Heart left ventricle (tissue), 16 donors: Measurements from ENCODE around the gene LMBR1. TPM values are rescaled to one million over a fixed set of nuclear protein-coding genes. Genes with fewer than 3 reads are reported as not detected.

Experiments
- ATAC-seq, 4 donors: fragments of 200-7000 bp; cut with Tn5 transposase; one replicate each; pipeline ENCODE4 v1.9.1; 2020 to 2022; ENCODE audit warnings: moderate library complexity in 4 of 4, mild to moderate bottlenecking in 3 of 4, moderate number of reproducible peaks in 1 of 4
- DNase-seq, 5 donors: peaks; one replicate each; pipeline ENCODE4 v3.0.0-alpha.2; 2020
- H3K27ac ChIP-seq, 12 donors: fragments of 200-600 bp; sonication (generic) in 4 of 12; one replicate each; pipeline versions ENCODE4 v1.5.0 to v1.8.0; 2016 to 2022; ENCODE audit warnings: mild to moderate bottlenecking in 2 of 12
- H3K27me3 ChIP-seq, 9 donors: fragments of 200-600 bp; sonication (generic) in 2 of 9; one replicate each; pipeline versions ENCODE4 v1.5.1 to v1.8.0; 2016 to 2022; ENCODE audit warnings: mild to moderate bottlenecking in 3 of 9
- H3K36me3 ChIP-seq, 9 donors: fragments of 200-600 bp; sonication (generic) in 2 of 9; one replicate each; pipeline versions ENCODE4 v1.5.0 to v1.8.0; 2018 to 2022; ENCODE audit warnings: mild to moderate bottlenecking in 2 of 9
- H3K4me1 ChIP-seq, 12 donors: fragments of 200-600 bp; sonication (generic) in 4 of 12; one replicate each; pipeline versions ENCODE4 v1.5.0 to v1.8.0; 2016 to 2022; ENCODE audit warnings: mild to moderate bottlenecking in 3 of 12
- H3K4me3 ChIP-seq, 12 donors: fragments of 200-600 bp; sonication (generic) in 4 of 12; one replicate each; pipeline versions ENCODE4 v1.5.0 to v1.8.0; 2017 to 2022; ENCODE audit warnings: mild to moderate bottlenecking in 9 of 12, moderate library complexity in 4 of 12
- H3K9me3 ChIP-seq, 12 donors: fragments of 200-600 bp; sonication (generic) in 4 of 12; one replicate each; pipeline versions ENCODE4 v1.5.0 to v1.8.0; 2016 to 2022; ENCODE audit warnings: mild to moderate bottlenecking in 1 of 12
- POLR2A ChIP-seq, 2 donors: fragments of 450-650 bp; IDR thresholded peaks; one replicate each; pipeline ENCODE4 v1.6.1; 2017; ENCODE audit warnings: antibody characterized with exemption in 2 of 2, mild to moderate bottlenecking in 2 of 2, moderate library complexity in 2 of 2
- WGBS, 4 donors: extraction: QIAGEN DNeasy Blood & Tissue Kit in 2 of 4; methylation state at CpG; one replicate each; pipeline versions ENCODE4 v1.1.5 to v1.1.7; 2013 to 2018; 5-methylcytosine and 5-hydroxymethylcytosine counted together
- intact Hi-C, 10 donors: fragments of 100-400 bp; cut with DNase I; formaldehyde crosslinking; loops; one replicate each; pipeline versions ENCODE4 v1.11.1 to v1.14.2; 2022
- polyA plus RNA-seq, 2 donors: library from polyadenylated mRNA; stranded (reverse); fragments of 200-250 nt; gene quantifications; one replicate each; pipeline ENCODE4 v1.2.3, GENCODE V29; 2013
- total RNA-seq, 9 donors: library from RNA; depleted of rRNA in 2 of 9; stranded (reverse); fragments of >200 nt in 2 of 9; fragmentation: NEBNext Ultra II Directional in 3 of 9; extraction: Animal tissue kit (Norgen Biotek cat#: 25700) in 3 of 9; gene quantifications; one replicate each; pipeline versions ENCODE4 v1.1.0 to v1.2.4, GENCODE V29; 2016 to 2023
- TF ChIP-seq, protein P1 (sequence below), 12 donors: fragments of 200-600 bp; sonication (generic) in 4 of 12; IDR thresholded peaks; one replicate each; pipeline versions ENCODE4 v1.5.0 to v1.8.0; 2018 to 2022; ENCODE audit warnings: antibody characterized with exemption in 12 of 12, mild to moderate bottlenecking in 5 of 12
- donor health status: ischemic (EF 13 %, LVEDD 7.1; RV severe dilation, severe dysfunction).
- donor health status: healthy with polysubstance abuse.
- donor health status: DM: no; HTN: yes; CAD: no.
- donor health status: DM: no; HTN: no; CAD: no.
- donor health status: ischemic (EF 25% LVEDD 6.9; RV normal size, moderate dysfunction).
- donor health status: ischemic (EF 25% LVEDD 5.7; RV mildly dilated, moderate dysfunction).
- donor health status: healthy.
- donor health status: DM: yes; HTN: yes; CAD: no.
- donor health status: ischemic (EF 35%, LVEDD 5.7; RV mildly dilated, moderate dysfunction).
- donor health status: nonischemic (EF 11% LVEDD 7.7; RV severe dilation, severe dysfunction).
- donor health status: DM: yes; HTN: yes; CAD: no.
- donor health status: PGD.
- donor health status: ischemic (EF 29% LVEDD 5.4; RV normal size, mild dysfunction).
- donor health status: nonischemic (EF 23%, LVEDD 6.1; RV moderate dilation, normal function).

Gene LMBR1
- total and polyA plus RNA-seq, 11 donors, result 5.8 to 51.9 (median 37.1) TPM

DNA sequence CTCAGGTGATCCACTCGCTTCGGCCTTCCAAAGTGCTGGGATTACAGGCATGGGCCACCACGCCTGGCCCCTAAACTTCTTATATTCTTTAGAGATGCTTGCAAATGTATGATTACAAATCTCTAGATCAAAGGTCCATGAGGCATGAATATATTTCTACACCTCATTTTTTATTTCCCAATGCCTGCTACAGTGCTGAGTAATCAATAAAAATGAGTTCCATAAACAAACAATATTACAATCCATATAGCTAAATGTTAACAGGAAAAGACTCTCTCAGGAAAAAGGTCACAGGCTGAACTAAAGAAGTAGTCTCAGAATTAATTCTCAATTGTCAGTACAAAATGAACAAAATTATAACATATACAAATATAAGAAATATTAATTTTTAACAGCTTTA lies 90.8 kb downstream of the LMBR1 start:
- H3K27me3 ChIP-seq, result no peaks in the 10 kb centered on the region
- TF ChIP-seq POLR2A (IDR thresholded peaks at IDR 0.05), result no peak
- TF ChIP-seq, protein P1, sequence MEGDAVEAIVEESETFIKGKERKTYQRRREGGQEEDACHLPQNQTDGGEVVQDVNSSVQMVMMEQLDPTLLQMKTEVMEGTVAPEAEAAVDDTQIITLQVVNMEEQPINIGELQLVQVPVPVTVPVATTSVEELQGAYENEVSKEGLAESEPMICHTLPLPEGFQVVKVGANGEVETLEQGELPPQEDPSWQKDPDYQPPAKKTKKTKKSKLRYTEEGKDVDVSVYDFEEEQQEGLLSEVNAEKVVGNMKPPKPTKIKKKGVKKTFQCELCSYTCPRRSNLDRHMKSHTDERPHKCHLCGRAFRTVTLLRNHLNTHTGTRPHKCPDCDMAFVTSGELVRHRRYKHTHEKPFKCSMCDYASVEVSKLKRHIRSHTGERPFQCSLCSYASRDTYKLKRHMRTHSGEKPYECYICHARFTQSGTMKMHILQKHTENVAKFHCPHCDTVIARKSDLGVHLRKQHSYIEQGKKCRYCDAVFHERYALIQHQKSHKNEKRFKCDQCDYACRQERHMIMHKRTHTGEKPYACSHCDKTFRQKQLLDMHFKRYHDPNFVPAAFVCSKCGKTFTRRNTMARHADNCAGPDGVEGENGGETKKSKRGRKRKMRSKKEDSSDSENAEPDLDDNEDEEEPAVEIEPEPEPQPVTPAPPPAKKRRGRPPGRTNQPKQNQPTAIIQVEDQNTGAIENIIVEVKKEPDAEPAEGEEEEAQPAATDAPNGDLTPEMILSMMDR (IDR thresholded peaks at IDR 0.05), result no peak
- H3K9me3 ChIP-seq, result no peaks in the 10 kb centered on the region
- no peak overlapping the region for H3K27ac ChIP-seq
- no peak for DNase-seq
- peaks cover 0 to 18% (median 8%) of the 10 kb centered on the region in 9 donors for H3K36me3 ChIP-seq
- H3K4me1 ChIP-seq, result no peaks in the 10 kb centered on the region
- WGBS, 4 donors, result 94 to 98% (median 98%) methylated on average over 3 of the region's 3 CpGs
- no peak for ATAC-seq
- intact Hi-C loops, result no loop called here
- no peak overlapping the region for H3K4me3 ChIP-seq

DNA sequence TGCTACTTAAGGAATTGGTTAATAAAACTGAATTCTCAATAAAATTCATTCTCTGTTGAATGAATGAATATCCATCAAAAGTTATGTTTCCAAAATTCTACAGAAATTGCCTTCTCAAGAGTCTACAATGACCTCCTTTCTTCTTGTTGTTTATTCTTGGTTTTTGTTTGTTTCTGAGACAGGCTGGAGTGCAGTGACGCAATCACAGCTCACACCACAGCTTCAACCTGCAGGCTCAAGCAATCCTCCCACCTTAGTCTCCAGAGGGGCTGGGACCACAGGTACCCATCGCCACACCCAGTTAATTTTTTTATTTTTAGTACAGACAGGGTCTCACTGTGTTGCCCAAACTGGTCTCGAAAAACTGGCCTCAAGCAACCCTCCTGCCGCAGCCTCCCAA lies 97.6 kb downstream of the LMBR1 start:
- DNase-seq (no peak), ATAC-seq (no peak)
- TF ChIP-seq, protein P1 (IDR thresholded peaks at IDR 0.05), result no peak
- TF ChIP-seq POLR2A (IDR thresholded peaks at IDR 0.05), result no peak
- WGBS, 4 donors, result 97 to 98% (median 97%) methylated on average over 4 of the region's 4 CpGs
- no peaks in the 10 kb centered on the region for H3K27me3 ChIP-seq
- intact Hi-C loops, result no loop called here
- peaks cover 0 to 7% (median 0%) of the 10 kb centered on the region in 12 donors for H3K4me1 ChIP-seq
- peaks cover 0 to 30% (median 20%) of the 10 kb centered on the region in 9 donors for H3K36me3 ChIP-seq
- no peak overlapping the region for H3K27ac ChIP-seq
- no peaks in the 10 kb centered on the region for H3K9me3 ChIP-seq
- H3K4me3 ChIP-seq, result no peak overlapping the region

GRCh38 chr7:156793334-156793733 lies 99.6 kb downstream of the LMBR1 start:
- ATAC-seq (no peak), DNase-seq (no peak)
- Histone ChIP-seq H3K27ac (no peak overlapping the region), H3K4me3 (no peak overlapping the region), H3K36me3 (peaks cover 0 to 27% (median 17%) of the 10 kb centered on the region in 9 donors), H3K27me3 (no peaks in the 10 kb centered on the region), H3K4me1 (peaks cover 0 to 7% (median 0%) of the 10 kb centered on the region in 12 donors), H3K9me3 (no peaks in the 10 kb centered on the region)
- TF ChIP-seq, protein P1 (IDR thresholded peaks at IDR 0.05), result no peak
- TF ChIP-seq POLR2A (IDR thresholded peaks at IDR 0.05), result no peak
- WGBS, 4 donors, result 94 to 97% (median 95%) methylated on average over 2 of the region's 2 CpGs
- intact Hi-C loops, result no loop called here

GRCh38 chr7:156792611-156793010 lies 100.4 kb downstream of the LMBR1 start:
- Histone ChIP-seq H3K27me3 (no peaks in the 10 kb centered on the region), H3K4me1 (peaks cover 0 to 7% (median 0%) of the 10 kb centered on the region in 12 donors), H3K36me3 (peaks cover 0 to 27% (median 17%) of the 10 kb centered on the region in 9 donors), H3K27ac (no peak overlapping the region), H3K9me3 (no peaks in the 10 kb centered on the region), H3K4me3 (no peak overlapping the region)
- no peak for ATAC-seq
- DNase-seq, result peak in 3 of 5 donors; percentile 28 to 33 (median 32)
- intact Hi-C loops, result no loop called here
- 63 to 73% (median 70%) methylated on average over 5 of the region's 5 CpGs for WGBS, 4 donors
- TF ChIP-seq, protein P1 (IDR thresholded peaks at IDR 0.05), result no peak
- no peak for TF ChIP-seq POLR2A (IDR thresholded peaks at IDR 0.05)
